Erythroblast (primary cell): Measurements from ENCODE around the gene ZNF460.
"Not testable (repeated sequence)": the region's sequence is repeated elsewhere in the genome, so short reads cannot be mapped to it uniquely, and the experiment has no call there.

Experiments used
- DNase-seq, 2 experiments: peaks; one replicate each; lab custom pipeline; 2025; lab: John Stamatoyannopoulos, UW
- GATA1 ChIP-seq: IDR thresholded peaks from 2 replicates; pipeline ENCODE4 v1.6.1; 2011; ENCODE audit warnings: low read depth, mild to moderate bottlenecking, control low read depth, low read length, moderate library complexity
- POLR2A ChIP-seq: IDR thresholded peaks from 2 replicates; pipeline ENCODE4 v1.6.1; 2011; ENCODE audit warnings: mild to moderate bottlenecking, low read length

ZNF460 gene

GRCh38 chr19:57263244-57263741, 17.0 kb upstream of the ZNF460 start:
- DNase-seq: peak; percentile 76 to 84
- TF ChIP-seq POLR2A (no peak), GATA1 (peak; percentile 17)

GRCh38 chr19:57267291-57267690, 13.0 kb upstream of the ZNF460 start:
- no peak for TF ChIP-seq POLR2A
- TF ChIP-seq GATA1: no peak

GRCh38 chr19:57269515-57270250, 10.6 kb upstream of the ZNF460 start:
- TF ChIP-seq POLR2A: no peak
- TF ChIP-seq GATA1: no peak
- peak in 1 of 2 experiments; percentile 16 for DNase-seq

More at GRCh38 chr19:57267291-57267690, 13.0 kb upstream of the ZNF460 start:
- DNase-seq: no peak

- TF ChIP-seq GATA1 (no peak), POLR2A (no peak)
- no peak for DNase-seq
Observed at GRCh38 chr19:57271280-57271679, 9.0 kb upstream of the ZNF460 start.

- TF ChIP-seq GATA1: no peak
- TF ChIP-seq POLR2A: no peak
- DNase-seq: no peak
Observed at GRCh38 chr19:57273014-57273413, 7.3 kb upstream of the ZNF460 start.

- no peak for TF ChIP-seq GATA1
- no peak for TF ChIP-seq POLR2A
- DNase-seq: no peak
Observed at GRCh38 chr19:57276430-57276829, 3.9 kb upstream of the ZNF460 start.

GRCh38 chr19:57278481-57278880, 1.8 kb upstream of the ZNF460 start:
- DNase-seq: not testable (repeated sequence)

- peak; percentile 94 to 95 for DNase-seq
- no peak for TF ChIP-seq GATA1
- peak; percentile 97 for TF ChIP-seq POLR2A
Observed at GRCh38 chr19:57279418-57280164, 694 bp upstream of the ZNF460 start.

GRCh38 chr19:57280962-57281400, 696 bp downstream of the ZNF460 start:
- no peak for TF ChIP-seq POLR2A
- no peak for TF ChIP-seq GATA1
- peak; percentile 55 to 63 for DNase-seq

- peak in 1 of 2 experiments; percentile 17 for DNase-seq
Observed at GRCh38 chr19:57282011-57282643, 1.8 kb downstream of the ZNF460 start.

GRCh38 chr19:57288373-57288772, 8.1 kb downstream of the ZNF460 start:
- TF ChIP-seq POLR2A (no peak), GATA1 (no peak)
- no peak for DNase-seq

More at GRCh38 chr19:57282011-57282643, 1.8 kb downstream of the ZNF460 start:
- TF ChIP-seq GATA1 (no peak), POLR2A (no peak)

GRCh38 chr19:57290970-57291369, 10.7 kb downstream of the ZNF460 start:
- TF ChIP-seq GATA1: no peak
- no peak for TF ChIP-seq POLR2A
- no peak for DNase-seq

GRCh38 chr19:57292547-57292946, 12.3 kb downstream of the ZNF460 start:
- TF ChIP-seq GATA1 (no peak), POLR2A (no peak)
- no peak for DNase-seq

GRCh38 chr19:57293719-57294118, 13.4 kb downstream of the ZNF460 start:
- no peak for TF ChIP-seq GATA1
- no peak for TF ChIP-seq POLR2A
- DNase-seq: no peak
